C1 segment of cervical spinal cord (tissue), 14 donors: ENCODE results near the gene PADI4.

Experiments used
- DNase-seq, 14 donors: peaks; one replicate each; lab custom pipeline; 2025; lab: John Stamatoyannopoulos, UW

PADI4 gene

GRCh38 chr1:17347769-17348592, 40.0 kb downstream of the PADI4 start:
- no peak for DNase-seq

GRCh38 chr1:17348593-17349234, 40.7 kb downstream of the PADI4 start:
- DNase-seq = no peak

- no peak for DNase-seq
Observed at GRCh38 chr1:17350083-17350482, 42.1 kb downstream of the PADI4 start.

GRCh38 chr1:17350928-17351446, 43.0 kb downstream of the PADI4 start:
- DNase-seq = no peak

- DNase-seq = no peak
Observed at GRCh38 chr1:17351598-17352324, 43.8 kb downstream of the PADI4 start.

- no peak for DNase-seq
Observed at GRCh38 chr1:17352419-17352909, 44.5 kb downstream of the PADI4 start.

GRCh38 chr1:17355898-17356297, 47.9 kb downstream of the PADI4 start:
- no peak for DNase-seq

GRCh38 chr1:17356387-17357026, 48.5 kb downstream of the PADI4 start:
- DNase-seq = no peak

- DNase-seq = no peak
Observed at GRCh38 chr1:17358557-17358956, 50.6 kb downstream of the PADI4 start.

GRCh38 chr1:17359031-17359430, 51.0 kb downstream of the PADI4 start:
- no peak for DNase-seq

- DNase-seq = no peak
Observed at GRCh38 chr1:17359808-17360207, 51.8 kb downstream of the PADI4 start.

- no peak for DNase-seq
Observed at GRCh38 chr1:17360272-17360956, 52.4 kb downstream of the PADI4 start.

- no peak for DNase-seq
Observed at GRCh38 chr1:17361687-17362086, 53.7 kb downstream of the PADI4 start.

GRCh38 chr1:17363351-17363750, 55.4 kb downstream of the PADI4 start:
- DNase-seq = no peak

GRCh38 chr1:17363771-17364170, 55.8 kb downstream of the PADI4 start:
- DNase-seq = no peak

- no peak for DNase-seq
Observed at GRCh38 chr1:17365293-17365692, 57.3 kb downstream of the PADI4 start.

GRCh38 chr1:17369466-17369865, 61.5 kb downstream of the PADI4 start:
- DNase-seq = no peak

- no peak for DNase-seq
Observed at GRCh38 chr1:17370618-17371017, 62.6 kb downstream of the PADI4 start.

- DNase-seq = no peak
Observed at GRCh38 chr1:17371896-17372295, 63.9 kb downstream of the PADI4 start, which contains the start of gene PADI6. Gene PADI6 (plus strand): TSS chr1:17372196. CDS start chr1:17372246, 50 bp downstream.

- no peak for DNase-seq
Observed at GRCh38 chr1:17372955-17373354, 65.0 kb downstream of the PADI4 start.

- DNase-seq = no peak
Observed at GRCh38 chr1:17375651-17376050, 67.7 kb downstream of the PADI4 start.
